SK-N-SH treated with all-trans-retinoic acid at 6 μM for 48 hours (cell line): ENCODE measurements around the gene FGF5.

ENCODE experiments used
- ATAC-seq: fragments of 200-7000 bp; cut with Tn5 transposase; 3 replicates; pipeline ENCODE4 v1.9.1; 2020; ENCODE audit warnings: mild to moderate bottlenecking, moderate library complexity
- ARNTL ChIP-seq: fragments of 450-650 bp; formaldehyde crosslinking; IDR thresholded peaks from 2 replicates; pipeline ENCODE4 v1.5.0; 2020; ENCODE audit warnings: low read depth, mild to moderate bottlenecking, moderate library complexity, borderline replicate concordance
- BACH2 ChIP-seq: fragments of 250-450 bp; sonication (Bioruptor Pico); IDR thresholded peaks from 2 replicates; pipeline ENCODE4 v1.9.0; 2021; ENCODE audit warnings: mild to moderate bottlenecking, borderline replicate concordance
- CREB5 ChIP-seq: fragments of 250-450 bp; sonication (Bioruptor Pico); IDR thresholded peaks from 2 replicates; pipeline ENCODE4 v1.5.1; 2020; ENCODE audit warnings: low read depth, mild to moderate bottlenecking, moderate library complexity
- CSDC2 ChIP-seq: fragments of 250-450 bp; sonication (Bioruptor Pico); IDR thresholded peaks from 2 replicates; pipeline ENCODE4 v1.5.0; 2020; ENCODE audit warnings: mild to moderate bottlenecking, moderate library complexity
- CSRNP3 ChIP-seq: fragments of 250-450 bp; sonication (Bioruptor Pico); IDR thresholded peaks from 2 replicates; pipeline ENCODE4 v1.5.1; 2021; ENCODE audit warnings: mild to moderate bottlenecking, moderate library complexity
- ESRRG ChIP-seq: fragments of 250-450 bp; sonication (Bioruptor Pico); IDR thresholded peaks from 2 replicates; pipeline ENCODE4 v1.6.1; 2021; ENCODE audit warnings: mild to moderate bottlenecking
- GLIS3 ChIP-seq: fragments of 250-450 bp; sonication (Bioruptor Pico); IDR thresholded peaks from 2 replicates; pipeline ENCODE4 v1.5.0; 2020; ENCODE audit warnings: mild to moderate bottlenecking, moderate library complexity
- ISL1 ChIP-seq: fragments of 250-450 bp; sonication (Bioruptor Pico); IDR thresholded peaks from 2 replicates; pipeline ENCODE4 v2.1.2; 2022; ENCODE audit warnings: mild to moderate bottlenecking, moderate library complexity
- OSR1 ChIP-seq: fragments of 250-450 bp; sonication (Bioruptor Pico); IDR thresholded peaks from 2 replicates; pipeline ENCODE4 v1.8.0; 2022; ENCODE audit warnings: moderate library complexity, mild to moderate bottlenecking, inconsistent platforms
- POU6F1 ChIP-seq: fragments of 250-450 bp; sonication (Bioruptor Pico); IDR thresholded peaks from 2 replicates; pipeline ENCODE4 v1.8.0; 2021; ENCODE audit warnings: low read depth, mild to moderate bottlenecking, moderate library complexity, borderline replicate concordance
- PPARA ChIP-seq: fragments of 250-450 bp; sonication (Bioruptor Pico); IDR thresholded peaks from 2 replicates; pipeline ENCODE4 v1.5.0; 2020; ENCODE audit warnings: mild to moderate bottlenecking, borderline replicate concordance
- RARB ChIP-seq: fragments of 250-450 bp; sonication (Bioruptor Pico); IDR thresholded peaks from 2 replicates; pipeline ENCODE4 v1.8.0; 2021; ENCODE audit warnings: mild to moderate bottlenecking, moderate library complexity
- SNAI2 ChIP-seq: fragments of 250-450 bp; sonication (Bioruptor Pico); IDR thresholded peaks from 2 replicates; pipeline ENCODE4 v1.5.0; 2020; ENCODE audit warnings: mild to moderate bottlenecking, moderate library complexity
- TCF4 ChIP-seq: fragments of 250-450 bp; sonication (Bioruptor Pico); IDR thresholded peaks from 2 replicates; pipeline ENCODE4 v1.8.0; 2021; ENCODE audit warnings: mild to moderate bottlenecking, moderate library complexity, borderline replicate concordance
- TOX ChIP-seq: fragments of 250-450 bp; sonication (Bioruptor Pico); IDR thresholded peaks from 2 replicates; pipeline ENCODE4 v1.8.0; 2021; ENCODE audit warnings: mild to moderate bottlenecking, moderate library complexity, borderline replicate concordance
- ZC3H10 ChIP-seq: fragments of 250-450 bp; sonication (Bioruptor Pico); IDR thresholded peaks from 2 replicates; pipeline ENCODE4 v1.5.1; 2021; ENCODE audit warnings: mild to moderate bottlenecking, moderate library complexity
- ZFP3 ChIP-seq: fragments of 250-450 bp; sonication (Bioruptor Pico); IDR thresholded peaks from 2 replicates; pipeline ENCODE4 v1.5.0; 2020; ENCODE audit warnings: mild to moderate bottlenecking, moderate library complexity
- ZFP30 ChIP-seq: fragments of 450-650 bp; formaldehyde crosslinking; IDR thresholded peaks from 2 replicates; pipeline ENCODE4 v1.5.0; 2022; ENCODE audit warnings: mild to moderate bottlenecking, moderate library complexity
- ZNF565 ChIP-seq: fragments of 450-650 bp; formaldehyde crosslinking; conservative IDR thresholded peaks from 2 replicates; pipeline ENCODE4 v1.5.0; 2020; ENCODE audit warnings: low read depth, mild to moderate bottlenecking, moderate library complexity
- ZNF70 ChIP-seq: fragments of 450-650 bp; formaldehyde crosslinking; IDR thresholded peaks from 2 replicates; pipeline ENCODE4 v1.5.0; 2020; ENCODE audit warnings: mild to moderate bottlenecking, moderate library complexity
- ZNF8 ChIP-seq: fragments of 450-650 bp; formaldehyde crosslinking; IDR thresholded peaks from 2 replicates; pipeline ENCODE4 v1.5.0; 2020; ENCODE audit warnings: mild to moderate bottlenecking, moderate library complexity
- TF ChIP-seq, protein P1 (sequence below): fragments of 250-450 bp; sonication (Bioruptor Pico); IDR thresholded peaks from 2 replicates; pipeline ENCODE4 v1.8.0; 2020; ENCODE audit warnings: mild to moderate bottlenecking, moderate library complexity, borderline replicate concordance
- TF ChIP-seq, protein P2 (sequence below): fragments of 250-450 bp; sonication (Bioruptor Pico); IDR thresholded peaks from 2 replicates; pipeline ENCODE4 v1.5.0; 2020; ENCODE audit warnings: mild to moderate bottlenecking, moderate library complexity

FGF5 gene

GRCh38 chr4:80237992-80238391, 28.5 kb upstream of the FGF5 start:
- ATAC-seq, result peak; percentile 86
- no peak for TF ChIP-seq GLIS3 (CRISPR knock-in tag)
- TF ChIP-seq BACH2, result no peak
- no peak for TF ChIP-seq CSRNP3 (CRISPR knock-in tag)
- peak; percentile 92 for TF ChIP-seq ISL1
- TF ChIP-seq TCF4 (CRISPR knock-in tag), result no peak
- no peak for TF ChIP-seq RARB (CRISPR knock-in tag)
- no peak for TF ChIP-seq ZNF70
- no peak for TF ChIP-seq ZC3H10 (CRISPR knock-in tag)
- no peak for TF ChIP-seq OSR1 (CRISPR knock-in tag)
- no peak for TF ChIP-seq ZFP3 (CRISPR knock-in tag)
- 0 out of 2 replicates have a peak, but pooled peaks have one; percentile 47 for TF ChIP-seq TOX (CRISPR knock-in tag)
- TF ChIP-seq ZNF565 (CRISPR knock-in tag), result no peak
- 0 out of 2 replicates have a peak, but pooled peaks have one; percentile 47 for TF ChIP-seq CSDC2
- TF ChIP-seq ZFP30 (CRISPR knock-in tag), result no peak
- TF ChIP-seq, all 23 proteins: peak for 3

- no peak for TF ChIP-seq CSRNP3 (CRISPR knock-in tag)
- TF ChIP-seq ZNF565 (CRISPR knock-in tag), result no peak
- TF ChIP-seq ARNTL (CRISPR knock-in tag), result no peak
- no peak for TF ChIP-seq GLIS3 (CRISPR knock-in tag)
- TF ChIP-seq ESRRG (CRISPR knock-in tag), result no peak
- no peak for TF ChIP-seq OSR1 (CRISPR knock-in tag)
- no peak for TF ChIP-seq CREB5 (CRISPR knock-in tag)
- TF ChIP-seq ZNF70, result no peak
- TF ChIP-seq BACH2, result no peak
- TF ChIP-seq TCF4 (CRISPR knock-in tag), result no peak
- no peak for TF ChIP-seq RARB (CRISPR knock-in tag)
- no peak for TF ChIP-seq SNAI2
- TF ChIP-seq ZFP30 (CRISPR knock-in tag), result no peak
- TF ChIP-seq PPARA (CRISPR knock-in tag), result no peak
- TF ChIP-seq TOX (CRISPR knock-in tag), result no peak
- no peak for TF ChIP-seq ZNF8
- TF ChIP-seq, protein P1, sequence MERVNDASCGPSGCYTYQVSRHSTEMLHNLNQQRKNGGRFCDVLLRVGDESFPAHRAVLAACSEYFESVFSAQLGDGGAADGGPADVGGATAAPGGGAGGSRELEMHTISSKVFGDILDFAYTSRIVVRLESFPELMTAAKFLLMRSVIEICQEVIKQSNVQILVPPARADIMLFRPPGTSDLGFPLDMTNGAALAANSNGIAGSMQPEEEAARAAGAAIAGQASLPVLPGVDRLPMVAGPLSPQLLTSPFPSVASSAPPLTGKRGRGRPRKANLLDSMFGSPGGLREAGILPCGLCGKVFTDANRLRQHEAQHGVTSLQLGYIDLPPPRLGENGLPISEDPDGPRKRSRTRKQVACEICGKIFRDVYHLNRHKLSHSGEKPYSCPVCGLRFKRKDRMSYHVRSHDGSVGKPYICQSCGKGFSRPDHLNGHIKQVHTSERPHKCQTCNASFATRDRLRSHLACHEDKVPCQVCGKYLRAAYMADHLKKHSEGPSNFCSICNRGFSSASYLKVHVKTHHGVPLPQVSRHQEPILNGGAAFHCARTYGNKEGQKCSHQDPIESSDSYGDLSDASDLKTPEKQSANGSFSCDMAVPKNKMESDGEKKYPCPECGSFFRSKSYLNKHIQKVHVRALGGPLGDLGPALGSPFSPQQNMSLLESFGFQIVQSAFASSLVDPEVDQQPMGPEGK (CRISPR knock-in tag), result no peak
- TF ChIP-seq ZC3H10 (CRISPR knock-in tag), result no peak
- no peak for TF ChIP-seq ZFP3 (CRISPR knock-in tag)
- TF ChIP-seq ISL1, result no peak
- peak; percentile 28 for ATAC-seq
Measured at GRCh38 chr4:80239480-80240150, 26.8 kb upstream of the FGF5 start.

GRCh38 chr4:80240976-80241375, 25.5 kb upstream of the FGF5 start:
- peak; percentile 14; the same call in 1 of the 3 replicates for ATAC-seq
- TF ChIP-seq, protein P2, sequence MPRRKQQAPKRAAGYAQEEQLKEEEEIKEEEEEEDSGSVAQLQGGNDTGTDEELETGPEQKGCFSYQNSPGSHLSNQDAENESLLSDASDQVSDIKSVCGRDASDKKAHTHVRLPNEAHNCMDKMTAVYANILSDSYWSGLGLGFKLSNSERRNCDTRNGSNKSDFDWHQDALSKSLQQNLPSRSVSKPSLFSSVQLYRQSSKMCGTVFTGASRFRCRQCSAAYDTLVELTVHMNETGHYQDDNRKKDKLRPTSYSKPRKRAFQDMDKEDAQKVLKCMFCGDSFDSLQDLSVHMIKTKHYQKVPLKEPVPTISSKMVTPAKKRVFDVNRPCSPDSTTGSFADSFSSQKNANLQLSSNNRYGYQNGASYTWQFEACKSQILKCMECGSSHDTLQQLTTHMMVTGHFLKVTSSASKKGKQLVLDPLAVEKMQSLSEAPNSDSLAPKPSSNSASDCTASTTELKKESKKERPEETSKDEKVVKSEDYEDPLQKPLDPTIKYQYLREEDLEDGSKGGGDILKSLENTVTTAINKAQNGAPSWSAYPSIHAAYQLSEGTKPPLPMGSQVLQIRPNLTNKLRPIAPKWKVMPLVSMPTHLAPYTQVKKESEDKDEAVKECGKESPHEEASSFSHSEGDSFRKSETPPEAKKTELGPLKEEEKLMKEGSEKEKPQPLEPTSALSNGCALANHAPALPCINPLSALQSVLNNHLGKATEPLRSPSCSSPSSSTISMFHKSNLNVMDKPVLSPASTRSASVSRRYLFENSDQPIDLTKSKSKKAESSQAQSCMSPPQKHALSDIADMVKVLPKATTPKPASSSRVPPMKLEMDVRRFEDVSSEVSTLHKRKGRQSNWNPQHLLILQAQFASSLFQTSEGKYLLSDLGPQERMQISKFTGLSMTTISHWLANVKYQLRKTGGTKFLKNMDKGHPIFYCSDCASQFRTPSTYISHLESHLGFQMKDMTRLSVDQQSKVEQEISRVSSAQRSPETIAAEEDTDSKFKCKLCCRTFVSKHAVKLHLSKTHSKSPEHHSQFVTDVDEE (CRISPR knock-in tag), result no peak
- TF ChIP-seq TCF4 (CRISPR knock-in tag) (no peak), POU6F1 (0 out of 2 replicates have a peak, but pooled peaks have one; percentile 73), ZC3H10 (CRISPR knock-in tag) (no peak), ISL1 (peak; percentile 95), CREB5 (CRISPR knock-in tag) (peak; percentile 74; the same call in 1 of the 2 replicates)
